HEK293 (cell line): ENCODE measurements around the gene CDH12.

ENCODE experiments used
- CTCF ChIA-PET: fragments of 350-600 bp; formaldehyde crosslinking; extraction: SDS; loops from one replicate; lab custom pipeline; 2021; ENCODE audit warnings: antibody characterized with exemption; lab: Yijun Ruan, JAX
- POLR2A ChIA-PET: fragments of 300-600 bp; formaldehyde crosslinking; extraction: SDS; loops from one replicate; lab custom pipeline; 2020; ENCODE audit warnings: antibody characterized with exemption, inconsistent platforms; lab: Yijun Ruan, JAX
- H3K27ac ChIP-seq: fragments of 200-500 bp; sonication (Bioruptor generic); 2 replicates; pipeline ENCODE4 v1.5.1; 2014; ENCODE audit warnings: low read depth, low read length, control low read depth, inconsistent platforms; ENCODE audit errors: extremely low read depth
- H3K36me3 ChIP-seq, 2 experiments: fragments of 200-500 bp in 1 of 2; sonication (Bioruptor generic) in 1 of 2; 1 replicate in 1 of 2; 2 replicates in 1 of 2; pipeline ENCODE4 v1.5.1; 2014 to 2017; ENCODE audit warnings: inconsistent platforms in 2 of 2, low read length in 2 of 2; ENCODE audit not compliant: control insufficient read depth in 2 of 2, insufficient read depth in 1 of 2
- H3K4me1 ChIP-seq: fragments of 200-500 bp; sonication (Bioruptor generic); 2 replicates; pipeline ENCODE4 v1.5.1; 2014; ENCODE audit warnings: mild to moderate bottlenecking, low read length, inconsistent platforms; ENCODE audit not compliant: control insufficient read depth, insufficient read depth
- H3K4me3 ChIP-seq: 2 replicates; pipeline ENCODE4 v1.5.1; 2011; ENCODE audit warnings: low read depth, mild to moderate bottlenecking, control low read depth, low read length, moderate library complexity
- H3K9me3 ChIP-seq: fragments of 200-500 bp; sonication (Bioruptor generic); 2 replicates; pipeline ENCODE4 v1.5.1; 2014; ENCODE audit warnings: low read depth, low read length, inconsistent platforms; ENCODE audit not compliant: control insufficient read depth, insufficient read depth
- GLIS2 ChIP-seq: fragments of 450-650 bp; formaldehyde crosslinking; IDR thresholded peaks from 2 replicates; pipeline ENCODE4 v1.5.1; 2016; ENCODE audit warnings: missing biosample characterization, missing genetic modification characterization
- HOXD13 ChIP-seq: sonication (generic); formaldehyde crosslinking; IDR thresholded peaks from 2 replicates; pipeline ENCODE4 v1.8.0; 2022; ENCODE audit warnings: missing genetic modification reagents, borderline replicate concordance
- MZF1 ChIP-seq: fragments of 450-650 bp; formaldehyde crosslinking; IDR thresholded peaks from 2 replicates; pipeline ENCODE4 v1.5.1; 2017; ENCODE audit warnings: missing biosample characterization, missing genetic modification characterization, borderline replicate concordance
- OSR2 ChIP-seq: fragments of 450-650 bp; formaldehyde crosslinking; IDR thresholded peaks from 2 replicates; pipeline ENCODE4 v1.5.1; 2016; ENCODE audit warnings: missing biosample characterization, missing genetic modification characterization
- OVOL3 ChIP-seq: fragments of 450-650 bp; formaldehyde crosslinking; IDR thresholded peaks from 2 replicates; pipeline ENCODE4 v1.5.1; 2016; ENCODE audit warnings: missing biosample characterization, missing genetic modification characterization
- ZBTB10 ChIP-seq: fragments of 450-650 bp; formaldehyde crosslinking; IDR thresholded peaks from 2 replicates; pipeline ENCODE4 v1.5.1; 2016; ENCODE audit warnings: missing biosample characterization, missing genetic modification characterization
- ZBTB21 ChIP-seq: fragments of 450-650 bp; formaldehyde crosslinking; IDR thresholded peaks from 2 replicates; pipeline ENCODE4 v1.5.1; 2017; ENCODE audit warnings: missing biosample characterization, missing genetic modification characterization
- ZBTB49 ChIP-seq: fragments of 450-650 bp; formaldehyde crosslinking; IDR thresholded peaks from 2 replicates; pipeline ENCODE4 v1.5.1; 2016; ENCODE audit warnings: missing biosample characterization, missing genetic modification characterization, low read depth
- ZNF10 ChIP-seq: fragments of 450-650 bp; formaldehyde crosslinking; IDR thresholded peaks from 2 replicates; pipeline ENCODE4 v1.5.1; 2017; ENCODE audit warnings: missing biosample characterization, missing genetic modification characterization
- ZNF132 ChIP-seq: fragments of 450-650 bp; formaldehyde crosslinking; IDR thresholded peaks from 2 replicates; pipeline ENCODE4 v1.5.1; 2017; ENCODE audit warnings: missing biosample characterization, missing genetic modification characterization, borderline replicate concordance
- ZNF174 ChIP-seq: fragments of 450-650 bp; formaldehyde crosslinking; IDR thresholded peaks from 2 replicates; pipeline ENCODE4 v1.5.0; 2017; ENCODE audit warnings: missing biosample characterization, mild to moderate bottlenecking, missing genetic modification characterization
- ZNF280C ChIP-seq: fragments of 450-650 bp; formaldehyde crosslinking; IDR thresholded peaks from 2 replicates; pipeline ENCODE4 v1.5.1; 2016; ENCODE audit warnings: missing biosample characterization, missing genetic modification characterization
- ZNF324 ChIP-seq: fragments of 450-650 bp; formaldehyde crosslinking; IDR thresholded peaks from 2 replicates; pipeline ENCODE4 v1.5.1; 2016; ENCODE audit warnings: missing biosample characterization, missing genetic modification characterization
- ZNF354C ChIP-seq: fragments of 450-650 bp; formaldehyde crosslinking; IDR thresholded peaks from 2 replicates; pipeline ENCODE4 v1.5.1; 2016; ENCODE audit warnings: missing biosample characterization, missing genetic modification characterization, low read depth, borderline replicate concordance
- ZNF37A ChIP-seq: fragments of 450-650 bp; IDR thresholded peaks from 2 replicates; pipeline ENCODE4 v1.5.1; 2018; ENCODE audit warnings: missing biosample characterization, missing genetic modification characterization
- ZNF449 ChIP-seq: fragments of 450-650 bp; formaldehyde crosslinking; IDR thresholded peaks from 2 replicates; pipeline ENCODE4 v1.5.1; 2017; ENCODE audit warnings: missing biosample characterization, mild to moderate bottlenecking, missing genetic modification characterization, moderate library complexity
- ZNF473 ChIP-seq: fragments of 450-650 bp; formaldehyde crosslinking; IDR thresholded peaks from 2 replicates; pipeline ENCODE4 v1.5.1; 2017; ENCODE audit warnings: missing biosample characterization, missing genetic modification characterization
- ZNF48 ChIP-seq: fragments of 450-650 bp; formaldehyde crosslinking; IDR thresholded peaks from 2 replicates; pipeline ENCODE4 v1.5.1; 2016; ENCODE audit warnings: missing biosample characterization, missing genetic modification characterization
- ZNF555 ChIP-seq: fragments of 450-650 bp; formaldehyde crosslinking; conservative IDR thresholded peaks from 2 replicates; pipeline ENCODE4 v1.5.1; 2017; ENCODE audit warnings: missing biosample characterization, mild to moderate bottlenecking, missing genetic modification characterization, inconsistent platforms
- ZNF561 ChIP-seq: fragments of 450-650 bp; IDR thresholded peaks from 2 replicates; pipeline ENCODE4 v1.5.1; 2018; ENCODE audit warnings: missing biosample characterization, missing genetic modification characterization, borderline replicate concordance
- ZNF621 ChIP-seq: fragments of 450-650 bp; formaldehyde crosslinking; IDR thresholded peaks from 2 replicates; pipeline ENCODE4 v1.5.1; 2017; ENCODE audit warnings: missing biosample characterization, missing genetic modification characterization
- ZNF658 ChIP-seq: fragments of 450-650 bp; formaldehyde crosslinking; IDR thresholded peaks from 2 replicates; pipeline ENCODE4; 2016; ENCODE audit warnings: missing biosample characterization, missing genetic modification characterization
- ZNF660 ChIP-seq: fragments of 450-650 bp; IDR thresholded peaks from 2 replicates; pipeline ENCODE4 v1.5.1; 2018; ENCODE audit warnings: missing biosample characterization, mild to moderate bottlenecking, missing genetic modification characterization
- ZNF792 ChIP-seq: fragments of 450-650 bp; formaldehyde crosslinking; IDR thresholded peaks from 2 replicates; pipeline ENCODE4 v1.5.1; 2016; ENCODE audit warnings: missing biosample characterization, missing genetic modification characterization
- ZSCAN30 ChIP-seq: fragments of 450-650 bp; IDR thresholded peaks from 2 replicates; pipeline ENCODE4 v1.5.1; 2018; ENCODE audit warnings: missing biosample characterization, mild to moderate bottlenecking, missing genetic modification characterization, moderate library complexity

CDH12 gene

GRCh38 chr5:22465616-22466015 lies 387.5 kb downstream of the CDH12 start:
- Histone ChIP-seq H3K36me3 (no peaks in the 10 kb centered on the region), H3K27ac (no peak overlapping the region), H3K4me3 (no peak overlapping the region), H3K9me3 (no peaks in the 10 kb centered on the region), H3K4me1 (no peaks in the 10 kb centered on the region)
- POLR2A ChIA-PET = no interaction called here
- TF ChIP-seq ZNF10 (tag by site-specific recombination) (no peak), ZNF132 (tag by site-specific recombination) (no peak)
- CTCF ChIA-PET = no interaction called here

GRCh38 chr5:22465177-22465576 lies 388.0 kb downstream of the CDH12 start:
- ChIA-PET CTCF (no interaction called here), POLR2A (no interaction called here)
- no peaks in the 10 kb centered on the region for H3K9me3 ChIP-seq
- no peak overlapping the region for H3K27ac ChIP-seq
- no peaks in the 10 kb centered on the region for H3K36me3 ChIP-seq
- H3K4me3 ChIP-seq = no peak overlapping the region
- no peak for TF ChIP-seq ZBTB10
- TF ChIP-seq ZNF354C (tag by site-specific recombination) = no peak
- no peak for TF ChIP-seq ZBTB21 (tag by site-specific recombination)
- no peak for TF ChIP-seq ZNF37A (tag by site-specific recombination)
- TF ChIP-seq ZNF449 (tag by site-specific recombination) = no peak
- TF ChIP-seq OSR2 = no peak
- no peak for TF ChIP-seq ZNF621 (tag by site-specific recombination)
- TF ChIP-seq ZNF132 (tag by site-specific recombination) = no peak
- no peak for TF ChIP-seq GLIS2 (tag by site-specific recombination)
- TF ChIP-seq HOXD13 (CRISPR knock-in tag) = no peak
- no peaks in the 10 kb centered on the region for H3K4me1 ChIP-seq

- Histone ChIP-seq H3K27ac (no peak overlapping the region), H3K36me3 (no peaks in the 10 kb centered on the region), H3K9me3 (no peaks in the 10 kb centered on the region), H3K4me3 (no peak overlapping the region), H3K4me1 (no peaks in the 10 kb centered on the region)
- ChIA-PET CTCF (interaction anchor here (0.7 kb wide), 1 partner anchor 27 kb away, joined by 3 read pairs; no protein-coding TSS in a partner anchor), POLR2A (no interaction called here)
- TF ChIP-seq ZBTB49 (no peak), ZNF48 (no peak), OVOL3 (tag by site-specific recombination) (no peak), ZNF174 (no peak), ZNF555 (tag by site-specific recombination) (no peak), ZNF658 (tag by site-specific recombination) (no peak), ZNF792 (tag by site-specific recombination) (no peak), HOXD13 (CRISPR knock-in tag) (no peak), ZNF280C (tag by site-specific recombination) (no peak), MZF1 (tag by site-specific recombination) (no peak), ZNF473 (tag by site-specific recombination) (no peak), ZBTB21 (tag by site-specific recombination) (no peak), ZSCAN30 (tag by site-specific recombination) (no peak), ZNF660 (no peak), ZNF324 (tag by site-specific recombination) (no peak), ZNF561 (no peak)
Measured at GRCh38 chr5:22460189-22460588, 393.0 kb downstream of the CDH12 start.
